GF-D8 (cell line): ENCODE results near the gene FXN.
"Not testable (repeated sequence)": the region's sequence is repeated elsewhere in the genome, so short reads cannot be mapped to it uniquely, and the experiment has no call there.

Experiments used
- DNase-seq: peaks from one replicate; lab custom pipeline; 2025; lab: John Stamatoyannopoulos, UW

Gene FXN

DNA sequence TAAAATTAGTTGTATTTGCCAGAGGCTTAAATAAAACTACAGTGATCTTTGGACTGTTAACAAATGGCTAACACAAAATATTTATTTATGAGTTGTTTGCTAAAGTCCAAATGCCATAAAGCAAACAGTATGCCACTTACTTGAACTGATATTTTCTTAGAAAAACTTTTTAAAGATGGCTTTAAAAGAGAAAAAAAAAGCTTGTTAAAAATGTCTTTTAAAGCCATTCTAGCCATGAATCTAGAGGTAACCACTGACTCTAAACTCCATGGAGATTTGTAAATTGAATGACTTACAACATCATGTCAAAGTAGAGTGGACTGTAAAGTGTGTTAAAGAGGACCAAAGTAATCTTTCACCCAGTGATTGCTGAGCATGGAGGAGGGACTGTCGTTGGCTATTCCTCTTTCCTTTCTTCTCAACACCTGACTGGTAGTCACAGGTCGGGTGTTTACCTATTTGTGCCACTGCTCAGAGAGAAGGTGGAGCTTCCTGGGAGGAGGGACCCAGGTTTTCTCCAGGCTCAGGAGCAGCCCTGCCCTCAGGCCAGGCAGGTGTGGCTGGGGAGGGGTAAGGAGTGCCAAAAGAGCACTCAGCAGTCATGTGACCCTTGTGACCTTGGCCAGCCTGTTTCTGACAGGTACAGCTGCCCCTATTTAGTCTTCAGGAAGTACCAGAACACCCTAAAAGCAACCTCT lies 69.4 kb downstream of the FXN start:
- no peak for DNase-seq

GRCh38 chr9:69107771-69108170 lies 72.2 kb downstream of the FXN start:
- no peak for DNase-seq

GRCh38 chr9:69108706-69109105 lies 73.2 kb downstream of the FXN start:
- DNase-seq: not testable (repeated sequence)

DNA sequence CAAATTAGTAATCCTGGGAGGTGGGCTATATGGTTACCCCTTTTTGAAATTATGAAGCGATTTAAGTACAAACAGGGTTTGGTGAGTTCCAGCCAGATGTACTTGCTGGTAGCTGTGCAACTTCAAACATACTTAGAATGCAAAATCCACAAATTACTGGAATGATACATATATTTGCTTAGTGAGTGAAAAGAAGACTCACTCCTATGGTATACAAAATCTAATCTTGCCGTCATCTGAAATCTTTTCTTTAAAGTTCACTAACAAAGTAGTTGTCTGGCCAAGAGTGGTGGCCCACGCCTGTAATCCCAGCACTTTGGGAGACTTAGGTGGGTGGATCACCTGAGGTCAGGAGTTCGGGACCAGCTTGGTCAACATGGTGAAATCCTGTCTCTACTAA lies 73.6 kb downstream of the FXN start:
- DNase-seq: no peak

DNA sequence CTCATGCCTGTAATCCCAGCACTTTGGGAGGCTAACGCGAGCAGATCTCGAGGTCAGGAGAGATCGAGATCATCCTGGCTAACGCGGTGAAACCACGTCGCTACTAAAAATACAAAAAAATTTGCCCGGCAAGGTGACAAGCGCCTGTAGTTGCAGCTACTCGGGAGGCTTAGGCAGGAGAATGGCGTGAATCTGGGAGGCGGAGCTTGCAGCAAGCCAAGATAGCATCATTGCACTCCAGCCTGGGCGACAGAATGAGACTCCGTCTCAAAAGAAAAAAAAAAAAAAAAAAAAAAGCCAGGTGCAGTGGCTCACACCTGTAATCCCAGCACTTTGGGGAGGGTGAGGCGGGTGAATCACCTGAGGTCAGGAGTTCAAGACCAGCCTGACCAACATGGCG lies 77.1 kb downstream of the FXN start:
- DNase-seq: not testable (repeated sequence)

- DNase-seq: no peak
Measured at GRCh38 chr9:69115621-69116020, 80.1 kb downstream of the FXN start.

GRCh38 chr9:69118656-69119055 lies 83.1 kb downstream of the FXN start:
- no peak for DNase-seq

DNA sequence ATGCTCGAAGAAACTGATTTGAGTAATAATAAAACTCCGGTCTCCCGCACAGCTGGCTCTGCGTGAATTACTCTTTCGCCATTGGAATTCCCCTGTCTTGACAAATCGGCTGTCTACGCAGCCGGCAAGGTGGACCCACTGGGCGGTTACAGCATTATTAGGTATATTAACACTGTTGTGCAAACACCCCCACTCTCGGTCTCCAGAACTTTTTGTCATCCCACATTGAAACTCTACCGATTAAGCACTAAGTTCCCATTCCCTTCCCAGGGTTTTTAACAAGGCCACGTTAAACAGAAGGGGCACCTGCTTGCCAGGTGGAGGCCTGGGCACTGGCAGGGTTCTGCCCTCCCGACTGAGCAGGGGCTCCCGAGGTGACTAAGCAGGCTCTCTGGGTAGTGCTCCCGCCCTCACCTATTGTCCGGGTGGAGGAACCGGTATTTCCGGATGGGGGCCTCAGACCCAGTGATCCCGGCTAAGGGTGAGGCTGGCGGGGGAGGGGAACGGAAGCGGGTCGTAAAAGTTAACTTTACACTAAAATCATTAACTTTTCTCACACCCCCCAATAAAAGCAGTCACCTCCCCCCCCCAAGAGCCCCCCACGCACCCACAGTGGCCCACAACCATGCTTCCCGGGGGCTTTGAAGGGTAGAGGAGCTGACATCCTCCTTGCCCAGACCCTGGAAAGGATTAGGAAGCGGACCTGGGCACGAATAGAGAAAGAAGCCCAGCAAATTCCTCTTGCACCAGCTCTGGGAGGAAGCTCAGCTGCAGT lies 85.0 kb downstream of the FXN start:
- no peak for DNase-seq

DNA sequence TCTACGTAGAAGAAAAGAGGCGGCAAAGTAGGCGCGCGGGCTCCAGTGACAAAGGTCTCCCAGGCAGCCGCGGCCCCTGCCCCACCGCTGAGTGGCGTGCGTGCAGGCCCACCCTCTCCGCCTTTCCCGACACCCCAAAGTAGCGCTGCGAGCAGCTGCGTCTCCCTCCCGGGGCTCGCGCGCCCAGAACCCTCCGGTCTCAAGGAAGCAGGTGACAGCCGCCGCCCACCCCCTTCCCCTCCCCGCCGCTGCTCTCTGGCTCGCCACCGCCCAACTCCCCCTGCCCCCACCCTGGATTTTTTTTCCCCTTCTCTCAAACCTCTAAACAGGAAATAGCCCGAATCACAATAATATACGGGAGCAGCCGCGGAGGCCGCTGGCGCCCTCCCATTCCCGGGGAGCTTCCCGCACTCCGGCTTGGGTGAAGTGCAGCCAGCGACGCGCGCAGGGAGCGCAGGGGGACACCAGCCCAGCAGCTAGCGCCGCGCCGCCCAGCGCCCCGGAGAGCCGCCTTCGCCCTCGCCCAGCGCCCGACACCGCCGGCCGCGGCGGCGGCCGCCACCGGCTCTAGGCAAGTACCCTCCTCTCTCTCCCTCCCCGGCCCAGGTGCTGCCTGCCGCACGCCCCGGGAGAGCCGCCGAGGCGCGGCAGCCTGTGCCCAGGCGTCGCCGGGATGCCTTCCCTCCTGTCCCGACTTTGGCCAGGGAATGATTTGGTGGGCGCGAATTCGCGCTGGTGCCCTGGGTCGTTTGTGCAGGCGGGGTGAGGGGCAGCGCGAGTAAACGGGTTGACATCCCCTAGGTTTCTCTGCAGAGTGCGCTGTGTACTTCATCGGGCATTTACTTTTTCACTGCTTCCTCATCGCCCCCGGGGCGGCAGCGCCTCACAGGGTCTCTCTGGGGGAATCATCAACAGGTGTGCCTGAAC lies 85.9 kb downstream of the FXN start:
- no peak for DNase-seq

DNA sequence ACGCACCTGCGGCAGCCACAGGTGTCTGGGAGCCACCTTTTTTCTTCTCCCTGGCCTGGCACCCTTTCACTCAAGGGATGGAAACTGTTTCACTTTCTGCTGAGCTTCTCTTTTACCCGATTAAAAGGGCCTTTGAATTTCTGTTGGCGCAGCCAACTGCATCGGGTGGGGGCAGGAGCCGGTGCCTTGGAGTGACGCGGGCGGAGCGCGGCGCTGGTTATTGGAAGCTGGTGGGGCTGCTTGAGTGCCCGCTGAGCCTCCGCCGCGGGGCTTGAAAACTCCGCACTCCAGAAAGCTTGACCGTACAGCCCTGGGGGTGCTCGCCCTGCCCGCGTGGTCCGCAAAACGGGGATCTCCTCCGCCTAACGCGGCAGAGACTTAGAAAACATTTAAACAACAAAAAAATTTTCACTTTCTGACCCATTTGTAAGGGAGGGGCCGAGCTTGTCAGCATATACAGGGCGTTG lies 86.6 kb downstream of the FXN start:
- DNase-seq: no peak

GRCh38 chr9:69122549-69123141 lies 87.1 kb downstream of the FXN start:
- no peak for DNase-seq

DNA sequence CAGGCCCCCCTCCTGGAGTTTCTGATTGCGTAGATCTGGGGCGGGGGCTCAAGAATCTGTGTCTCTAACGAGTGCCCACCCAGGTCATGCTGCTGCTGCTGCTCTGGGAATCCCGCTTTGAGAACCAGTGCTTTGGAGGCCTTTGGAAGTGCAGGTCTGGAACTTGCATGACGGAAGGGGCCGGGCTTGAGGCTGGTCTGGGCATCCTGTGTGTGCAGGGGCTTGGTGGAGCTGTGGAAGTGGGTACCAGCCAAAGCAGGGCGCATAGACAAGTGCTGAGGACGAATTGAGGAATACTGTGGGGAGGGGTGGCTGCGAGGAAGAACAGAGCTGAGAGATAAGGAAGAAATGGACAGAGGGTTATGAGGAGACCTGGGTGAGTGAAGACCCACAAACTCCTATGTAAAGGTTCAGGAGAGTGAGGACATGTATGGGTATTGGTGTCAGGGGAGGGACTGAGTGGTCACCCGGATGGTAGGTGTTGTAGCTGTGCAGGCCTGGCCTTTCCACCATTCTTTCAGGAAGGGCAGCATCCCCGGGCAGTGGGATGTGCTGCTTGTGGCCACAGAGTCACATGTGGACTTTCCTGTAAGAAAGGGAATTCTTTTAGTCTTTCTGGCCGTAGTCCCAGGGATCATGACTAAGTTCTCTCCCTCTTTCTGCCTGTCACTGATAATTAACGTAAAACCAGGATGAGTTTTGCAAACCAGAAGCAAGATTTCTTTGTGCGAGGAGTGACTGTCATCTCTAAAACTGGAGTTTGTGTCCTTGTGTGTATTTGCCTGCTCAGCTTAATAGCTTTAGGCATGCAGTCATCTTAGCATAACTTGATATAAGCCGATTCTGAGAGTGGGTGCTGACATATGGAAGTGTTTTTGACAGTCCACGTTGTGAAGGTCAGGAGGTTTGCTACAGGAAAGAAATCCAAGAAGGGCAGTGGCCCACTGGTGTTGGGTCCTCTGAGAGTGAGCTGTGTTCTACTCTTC lies 95.2 kb downstream of the FXN start:
- no peak for DNase-seq

GRCh38 chr9:69131682-69132081 lies 96.1 kb downstream of the FXN start:
- DNase-seq: no peak

- no peak for DNase-seq
Measured at GRCh38 chr9:69132361-69132760, 96.8 kb downstream of the FXN start.

- no peak for DNase-seq
Measured at GRCh38 chr9:69134412-69134811, 98.9 kb downstream of the FXN start.

DNA sequence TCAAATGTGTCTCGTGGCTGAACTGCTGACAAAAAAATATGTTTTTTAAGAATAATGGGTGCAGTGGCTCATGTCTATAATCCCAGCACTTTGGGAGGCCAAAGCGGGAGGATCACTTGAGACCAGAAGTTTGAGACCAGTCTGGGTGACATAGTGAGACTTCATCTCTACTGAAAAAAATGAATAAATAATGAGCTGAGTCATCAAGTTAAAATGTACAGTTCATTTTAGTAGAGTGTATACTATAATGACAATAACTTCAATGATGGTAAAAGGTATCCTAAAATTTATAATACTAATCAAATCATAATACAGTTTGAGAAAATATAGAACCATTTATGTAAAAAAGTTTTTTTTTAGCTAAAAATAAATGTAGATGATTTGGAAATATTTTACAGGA lies 100.6 kb downstream of the FXN start:
- no peak for DNase-seq

- no peak for DNase-seq
Measured at GRCh38 chr9:69136779-69137178, 101.2 kb downstream of the FXN start.

GRCh38 chr9:69137311-69137710 lies 101.8 kb downstream of the FXN start:
- no peak for DNase-seq

DNA sequence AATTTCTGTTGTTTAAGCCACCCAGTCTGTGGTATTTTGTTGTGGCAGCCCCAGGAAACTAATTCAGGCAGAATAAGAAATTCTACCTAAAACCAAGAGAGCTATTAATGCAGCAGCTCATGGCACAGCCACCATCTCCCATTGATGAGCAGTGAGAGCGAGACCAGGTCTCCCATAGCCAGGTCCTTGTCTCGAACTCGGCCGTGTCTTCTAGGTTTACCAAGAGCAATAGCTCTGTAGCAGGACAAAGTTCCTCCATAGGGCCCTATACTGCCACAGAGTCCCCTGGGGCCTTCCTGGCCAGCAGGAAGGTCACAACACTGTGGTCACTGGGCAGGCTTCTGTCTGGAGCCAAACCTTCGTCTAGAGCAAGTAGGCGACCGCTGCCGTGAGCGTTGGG lies 104.0 kb downstream of the FXN start:
- no peak for DNase-seq

- DNase-seq: no peak
Measured at GRCh38 chr9:69140123-69140735, 104.7 kb downstream of the FXN start.
